SK-N-SH (cell line): ENCODE results near the gene BIN2. TPM values are rescaled to one million over a fixed set of nuclear protein-coding genes. Genes with fewer than 3 reads are reported as not detected.

Experiments
- CTCF ChIA-PET: fragments of 300-600, 350-600 bp; formaldehyde crosslinking; extraction: SDS; loops from one replicate; lab custom pipeline; 2021; lab: Yijun Ruan, JAX
- POLR2A ChIA-PET: fragments of 350-600 bp; sonication (Branson Sonifier 250); formaldehyde crosslinking; extraction: SDS; loops from one replicate; lab custom pipeline; 2020; ENCODE audit warnings: antibody characterized with exemption, inconsistent platforms; lab: Yijun Ruan, JAX
- DNase-seq: peaks from one replicate; pipeline ENCODE4 v3.0.0; 2012
- H2AFZ ChIP-seq: fragments of 200-600 bp; sonication (generic); 2 replicates; pipeline ENCODE4 v1.8.1; 2016; ENCODE audit warnings: antibody characterized with exemption, mild to moderate bottlenecking, low read depth
- H3F3A ChIP-seq: fragments of 200-600 bp; sonication (generic); replicated peaks from 2 replicates; pipeline ENCODE3; 2016; ENCODE audit warnings: antibody characterized with exemption, mild to moderate bottlenecking; ENCODE audit not compliant: insufficient read depth
- H3K27ac ChIP-seq, 2 experiments: fragments of 200-500 bp in 1 of 2; fragments of 200-600 bp in 1 of 2; sonication (Bioruptor generic) in 1 of 2; sonication (generic), shearing (Covaris generic) in 1 of 2; 2 replicates each; pipeline versions ENCODE4 v1.5.1 to v1.6.1; 2014 to 2016; ENCODE audit warnings: low read depth in 2 of 2, inconsistent platforms in 1 of 2, low read length in 1 of 2, mild to moderate bottlenecking in 1 of 2, mixed read lengths in 1 of 2
- H3K27me3 ChIP-seq: fragments of 200-600 bp; sonication (generic), shearing (Covaris generic); 2 replicates; pipeline ENCODE4 v1.6.1; 2016; ENCODE audit warnings: mixed run types; ENCODE audit not compliant: insufficient read depth
- H3K36me3 ChIP-seq, 2 experiments: fragments of 200-500 bp in 1 of 2; fragments of 200-600 bp in 1 of 2; sonication (Bioruptor generic) in 1 of 2; sonication (generic) in 1 of 2; replicated peaks in 1 of 2; 2 replicates each; pipeline versions ENCODE3 to v1.5.1; 2014 to 2016; ENCODE audit warnings: low read length in 1 of 2, mild to moderate bottlenecking in 1 of 2; ENCODE audit not compliant: insufficient read depth in 2 of 2, control insufficient read depth in 1 of 2
- H3K4me1 ChIP-seq, 2 experiments: fragments of 200-500 bp in 1 of 2; fragments of 200-600 bp in 1 of 2; sonication (Bioruptor generic) in 1 of 2; sonication (generic), shearing (Covaris generic) in 1 of 2; 2 replicates each; pipeline versions ENCODE4 v1.5.1 to v1.6.1; 2014 to 2016; ENCODE audit warnings: low read depth in 1 of 2, low read length in 1 of 2, mixed run types in 1 of 2; ENCODE audit not compliant: insufficient read depth in 2 of 2, control insufficient read depth in 1 of 2
- H3K4me2 ChIP-seq: fragments of 200-600 bp; sonication (generic), shearing (Covaris generic); 2 replicates; pipeline ENCODE4 v1.6.1; 2017; ENCODE audit warnings: mixed run types
- H3K4me3 ChIP-seq, 2 experiments: fragments of 200-500 bp in 1 of 2; fragments of 200-600 bp in 1 of 2; sonication (Bioruptor generic) in 1 of 2; sonication (generic), shearing (Covaris generic) in 1 of 2; 2 replicates each; pipeline versions ENCODE4 v1.5.1 to v1.8.1; 2014 to 2016; ENCODE audit warnings: low read depth in 2 of 2, inconsistent platforms in 1 of 2, low read length in 1 of 2, mild to moderate bottlenecking in 1 of 2, mixed read lengths in 1 of 2, moderate library complexity in 1 of 2
- H3K79me2 ChIP-seq: fragments of 200-600 bp; sonication (generic); 2 replicates; pipeline ENCODE4 v1.8.1; 2017; ENCODE audit warnings: mild to moderate bottlenecking; ENCODE audit not compliant: insufficient read depth
- H3K9ac ChIP-seq: fragments of 200-600 bp; sonication (generic); 2 replicates; pipeline ENCODE4 v1.6.1; 2017; ENCODE audit warnings: mixed run types
- H3K9me2 ChIP-seq: fragments of 200-600 bp; sonication (generic); 2 replicates; pipeline ENCODE4 v1.6.1; 2017; ENCODE audit warnings: mixed run types
- H3K9me3 ChIP-seq: fragments of 200-600 bp; sonication (generic); 2 replicates; pipeline ENCODE4 v1.6.1; 2017; ENCODE audit warnings: mixed run types, mild to moderate bottlenecking, moderate library complexity
- H4K20me1 ChIP-seq: fragments of 200-600 bp; sonication (generic); 2 replicates; pipeline ENCODE4 v1.6.1; 2017; ENCODE audit warnings: mild to moderate bottlenecking, mixed run types; ENCODE audit not compliant: insufficient read depth
- CHD2 ChIP-seq: fragments of 150-350 bp; IDR thresholded peaks from 2 replicates; pipeline ENCODE4 v1.6.1; 2018; ENCODE audit warnings: low read length; ENCODE audit not compliant: partially characterized antibody
- EP300 ChIP-seq, 2 experiments: IDR thresholded peaks; 2 replicates each; pipeline versions ENCODE4 v1.4.0 to v1.6.1; 2012; ENCODE audit warnings: borderline replicate concordance in 1 of 2, low read depth in 1 of 2, low read length in 1 of 2
- EZH2phosphoT487 ChIP-seq: fragments of 200-600 bp; sonication (generic); IDR thresholded peaks from 2 replicates; pipeline ENCODE4 v1.6.1; 2017; ENCODE audit warnings: low read depth, mixed run types, mild to moderate bottlenecking, antibody characterized with exemption, moderate library complexity, borderline replicate concordance
- GABPA ChIP-seq: IDR thresholded peaks from 2 replicates; pipeline ENCODE4 v1.4.0; 2012; ENCODE audit warnings: low read depth, mild to moderate bottlenecking
- GATA2 ChIP-seq: sonication (generic); formaldehyde crosslinking; IDR thresholded peaks from 2 replicates; pipeline ENCODE4 v1.5.0; 2020; ENCODE audit warnings: mild to moderate bottlenecking, missing genetic modification reagents
- JUND ChIP-seq: IDR thresholded peaks from 2 replicates; pipeline ENCODE4 v1.4.0; 2012
- MXI1 ChIP-seq: IDR thresholded peaks from 2 replicates; pipeline ENCODE4 v1.6.1; 2012; ENCODE audit warnings: mild to moderate bottlenecking, low read depth, low read length, improper control_type of control experiment
- NFIC ChIP-seq: IDR thresholded peaks from 2 replicates; pipeline ENCODE4 v1.4.0; 2012; ENCODE audit warnings: borderline replicate concordance
- NRF1 ChIP-seq: IDR thresholded peaks from 2 replicates; pipeline ENCODE4 v1.6.1; 2012; ENCODE audit warnings: low read depth, mild to moderate bottlenecking, low read length
- POLR2AphosphoS5 ChIP-seq: IDR thresholded peaks from 2 replicates; pipeline ENCODE4 v1.6.1; 2012; ENCODE audit warnings: low read depth, low read length
- RAD21 ChIP-seq: IDR thresholded peaks from 2 replicates; pipeline ENCODE4 v1.6.1; 2012; ENCODE audit warnings: mild to moderate bottlenecking, low read length
- RXRA ChIP-seq: IDR thresholded peaks from 2 replicates; pipeline ENCODE4 v1.4.0; 2012; ENCODE audit warnings: low read depth, mild to moderate bottlenecking, borderline replicate concordance
- SMC3 ChIP-seq: IDR thresholded peaks from 2 replicates; pipeline ENCODE4 v1.6.1; 2012; ENCODE audit warnings: low read depth, low read length, improper control_type of control experiment
- TAF1 ChIP-seq: IDR thresholded peaks from 2 replicates; pipeline ENCODE4 v1.6.1; 2012; ENCODE audit warnings: low read depth, mild to moderate bottlenecking, low read length, moderate library complexity, borderline replicate concordance
- TCF12 ChIP-seq: IDR thresholded peaks from 2 replicates; pipeline ENCODE4 v1.4.0; 2012
- TEAD4 ChIP-seq: IDR thresholded peaks from 2 replicates; pipeline ENCODE4 v1.4.0; 2012; ENCODE audit warnings: mild to moderate bottlenecking, borderline replicate concordance; ENCODE audit not compliant: insufficient read depth
- USF2 ChIP-seq: fragments of 150-350 bp; IDR thresholded peaks from 2 replicates; pipeline ENCODE4 v1.6.1; 2017; ENCODE audit warnings: antibody characterized with exemption, low read length, low read depth, borderline replicate concordance
- YY1 ChIP-seq: IDR thresholded peaks from 2 replicates; pipeline ENCODE4 v1.4.0; 2012; ENCODE audit warnings: low read depth, mild to moderate bottlenecking
- WGBS: methylation state at CpG from one replicate; pipeline ENCODE4 v1.1.6; 2017; ENCODE audit warnings: low lambda C conversion rate; 5-methylcytosine and 5-hydroxymethylcytosine counted together
- polyA plus RNA-seq, 3 experiments: library from polyadenylated mRNA; depleted of rRNA; stranded (reverse); fragments of >200 nt; gene quantifications; 2 replicates each; pipeline ENCODE4 v1.2.3, GENCODE V29; 2012
- TF ChIP-seq, protein P1 (sequence below): IDR thresholded peaks from 2 replicates; pipeline ENCODE4 v1.6.1; 2012; ENCODE audit warnings: mild to moderate bottlenecking, low read depth, low read length, moderate library complexity
- TF ChIP-seq, protein P2 (sequence below): IDR thresholded peaks from 2 replicates; pipeline ENCODE4 v1.4.0; 2012; ENCODE audit warnings: low read depth, borderline replicate concordance
- TF ChIP-seq, protein P3 (sequence below): fragments of 150-350 bp; IDR thresholded peaks from 2 replicates; pipeline ENCODE4 v1.6.1; 2016; ENCODE audit warnings: mild to moderate bottlenecking, low read depth, low read length
- TF ChIP-seq, protein P4 (sequence below): IDR thresholded peaks from 2 replicates; pipeline ENCODE4 v1.4.0; 2012; ENCODE audit warnings: low read depth

The BIN2 gene
- polyA plus RNA-seq, 1 of the 3 experiments (the other 2 are of a cell fraction): not detected

DNA sequence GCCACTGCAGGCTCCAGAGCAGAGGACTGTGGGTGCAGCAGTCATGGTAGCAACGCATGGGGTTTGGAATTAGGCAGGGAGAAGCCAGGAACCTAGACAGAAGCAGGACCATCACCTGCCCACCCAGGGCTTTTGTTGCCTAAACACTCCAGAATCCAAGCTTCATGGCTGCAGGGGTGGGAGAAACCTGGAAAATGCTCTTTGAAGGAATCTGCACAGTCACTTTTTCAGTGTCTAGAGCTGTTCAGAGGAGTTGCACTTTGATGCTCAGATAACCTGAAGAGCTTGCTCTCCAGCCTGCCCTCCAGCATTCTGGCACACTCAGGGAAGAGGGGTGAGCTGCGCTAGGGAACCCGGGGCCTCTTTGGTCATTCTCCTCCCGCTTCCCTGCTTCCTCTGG lies 24.1 kb upstream of the BIN2 start:
- ChIA-PET CTCF (interaction anchor here (8.1 kb wide), 1 partner anchor 8 kb away, joined by 65 read pairs; no protein-coding TSS in a partner anchor), POLR2A (no interaction called here)
- Histone ChIP-seq H3K4me1 (peaks cover 4 to 6% of the 10 kb centered on the region in 2 experiments; a peak in 1 of 4 replicates), H2AFZ (no peak overlapping the region), H3K27me3 (no peaks in the 10 kb centered on the region), H3K9me3 (no peaks in the 10 kb centered on the region), H3K79me2 (no peaks in the 10 kb centered on the region), H4K20me1 (no peaks in the 10 kb centered on the region), H3K36me3 (no peaks in the 10 kb centered on the region), H3K4me3 (no peak overlapping the region), H3K4me2 (no peak overlapping the region), H3K9ac (no peak overlapping the region), H3K9me2 (no peaks in the 10 kb centered on the region), H3K27ac (no peak overlapping the region), H3F3A (no peaks in the 10 kb centered on the region)
- no peak for DNase-seq
- TF ChIP-seq TCF12 (no peak), YY1 (no peak), RXRA (no peak), GABPA (no peak), TEAD4 (no peak), TAF1 (no peak)
- TF ChIP-seq, protein P1, sequence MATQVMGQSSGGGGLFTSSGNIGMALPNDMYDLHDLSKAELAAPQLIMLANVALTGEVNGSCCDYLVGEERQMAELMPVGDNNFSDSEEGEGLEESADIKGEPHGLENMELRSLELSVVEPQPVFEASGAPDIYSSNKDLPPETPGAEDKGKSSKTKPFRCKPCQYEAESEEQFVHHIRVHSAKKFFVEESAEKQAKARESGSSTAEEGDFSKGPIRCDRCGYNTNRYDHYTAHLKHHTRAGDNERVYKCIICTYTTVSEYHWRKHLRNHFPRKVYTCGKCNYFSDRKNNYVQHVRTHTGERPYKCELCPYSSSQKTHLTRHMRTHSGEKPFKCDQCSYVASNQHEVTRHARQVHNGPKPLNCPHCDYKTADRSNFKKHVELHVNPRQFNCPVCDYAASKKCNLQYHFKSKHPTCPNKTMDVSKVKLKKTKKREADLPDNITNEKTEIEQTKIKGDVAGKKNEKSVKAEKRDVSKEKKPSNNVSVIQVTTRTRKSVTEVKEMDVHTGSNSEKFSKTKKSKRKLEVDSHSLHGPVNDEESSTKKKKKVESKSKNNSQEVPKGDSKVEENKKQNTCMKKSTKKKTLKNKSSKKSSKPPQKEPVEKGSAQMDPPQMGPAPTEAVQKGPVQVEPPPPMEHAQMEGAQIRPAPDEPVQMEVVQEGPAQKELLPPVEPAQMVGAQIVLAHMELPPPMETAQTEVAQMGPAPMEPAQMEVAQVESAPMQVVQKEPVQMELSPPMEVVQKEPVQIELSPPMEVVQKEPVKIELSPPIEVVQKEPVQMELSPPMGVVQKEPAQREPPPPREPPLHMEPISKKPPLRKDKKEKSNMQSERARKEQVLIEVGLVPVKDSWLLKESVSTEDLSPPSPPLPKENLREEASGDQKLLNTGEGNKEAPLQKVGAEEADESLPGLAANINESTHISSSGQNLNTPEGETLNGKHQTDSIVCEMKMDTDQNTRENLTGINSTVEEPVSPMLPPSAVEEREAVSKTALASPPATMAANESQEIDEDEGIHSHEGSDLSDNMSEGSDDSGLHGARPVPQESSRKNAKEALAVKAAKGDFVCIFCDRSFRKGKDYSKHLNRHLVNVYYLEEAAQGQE: no peak
- TF ChIP-seq, protein P2, sequence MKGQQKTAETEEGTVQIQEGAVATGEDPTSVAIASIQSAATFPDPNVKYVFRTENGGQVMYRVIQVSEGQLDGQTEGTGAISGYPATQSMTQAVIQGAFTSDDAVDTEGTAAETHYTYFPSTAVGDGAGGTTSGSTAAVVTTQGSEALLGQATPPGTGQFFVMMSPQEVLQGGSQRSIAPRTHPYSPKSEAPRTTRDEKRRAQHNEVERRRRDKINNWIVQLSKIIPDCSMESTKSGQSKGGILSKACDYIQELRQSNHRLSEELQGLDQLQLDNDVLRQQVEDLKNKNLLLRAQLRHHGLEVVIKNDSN: no peak
- 85% methylated on average over 4 of the region's 4 CpGs for WGBS

- no peak within 1 kb of the TSS for H2AFZ ChIP-seq
- H3K9me3 ChIP-seq: no peaks in the 10 kb centered on the region
- no peak for DNase-seq
- no peaks in the 10 kb centered on the region for H3K36me3 ChIP-seq
- no peaks in the 10 kb centered on the region for H3F3A ChIP-seq
- no peak within 1 kb of the TSS for H3K9ac ChIP-seq
- WGBS: 80% methylated on average over 3 of the region's 3 CpGs
- peaks cover 4 to 6% of the 10 kb centered on the region in 2 experiments; a peak in 1 of 4 replicates for H3K4me1 ChIP-seq
- ChIA-PET CTCF (no interaction called here), POLR2A (no interaction called here)
- no peaks in the 10 kb centered on the region for H3K27me3 ChIP-seq
- no peaks in the 10 kb centered on the region for H3K79me2 ChIP-seq
- no peak within 1 kb of the TSS for H3K4me2 ChIP-seq
- no peak within 1 kb of the TSS for H3K4me3 ChIP-seq
- no peaks in the 10 kb centered on the region for H4K20me1 ChIP-seq
- H3K9me2 ChIP-seq: no peaks in the 10 kb centered on the region
- no peak for TF ChIP-seq EP300 (IDR thresholded peaks at IDR 0.05; ENCODE audit: borderline replicate concordance in 1 of 2, low read depth in 1 of 2, low read length in 1 of 2)
- no peak for TF ChIP-seq GABPA
- no peak for TF ChIP-seq POLR2AphosphoS5
- no peak for TF ChIP-seq EZH2phosphoT487
- TF ChIP-seq, protein P3, sequence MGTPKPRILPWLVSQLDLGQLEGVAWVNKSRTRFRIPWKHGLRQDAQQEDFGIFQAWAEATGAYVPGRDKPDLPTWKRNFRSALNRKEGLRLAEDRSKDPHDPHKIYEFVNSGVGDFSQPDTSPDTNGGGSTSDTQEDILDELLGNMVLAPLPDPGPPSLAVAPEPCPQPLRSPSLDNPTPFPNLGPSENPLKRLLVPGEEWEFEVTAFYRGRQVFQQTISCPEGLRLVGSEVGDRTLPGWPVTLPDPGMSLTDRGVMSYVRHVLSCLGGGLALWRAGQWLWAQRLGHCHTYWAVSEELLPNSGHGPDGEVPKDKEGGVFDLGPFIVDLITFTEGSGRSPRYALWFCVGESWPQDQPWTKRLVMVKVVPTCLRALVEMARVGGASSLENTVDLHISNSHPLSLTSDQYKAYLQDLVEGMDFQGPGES: no peak
- TF ChIP-seq SMC3: no peak
- TF ChIP-seq GATA2 (CRISPR knock-in tag): no peak
- no peak for TF ChIP-seq NFIC
- TF ChIP-seq JUND: no peak
- no peak for TF ChIP-seq TEAD4
- no peak for TF ChIP-seq MXI1
- TF ChIP-seq RAD21: no peak
- TF ChIP-seq USF2: no peak
- TF ChIP-seq, protein P4, sequence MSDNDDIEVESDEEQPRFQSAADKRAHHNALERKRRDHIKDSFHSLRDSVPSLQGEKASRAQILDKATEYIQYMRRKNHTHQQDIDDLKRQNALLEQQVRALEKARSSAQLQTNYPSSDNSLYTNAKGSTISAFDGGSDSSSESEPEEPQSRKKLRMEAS: no peak
- TF ChIP-seq, protein P2: no peak
- no peak for TF ChIP-seq NRF1
- TF ChIP-seq CHD2: no peak
- H3K27ac ChIP-seq: no peak within 1 kb of the TSS
Observed at GRCh38 chr12:51346581-51346980, 22.6 kb upstream of the BIN2 start, which contains the start of gene CELA1. CELA1 (minus strand) TSS chr12:51346679; CDS start chr12:51346638, 41 bp downstream.
